ENCODE results near the gene BOLA2B. TPM values are rescaled to one million over a fixed set of nuclear protein-coding genes. Genes with fewer than 3 reads are reported as not detected.
"Not testable (repeated sequence)": the region's sequence is repeated elsewhere in the genome, so short reads cannot be mapped to it uniquely, and the experiment has no call there.

Gene BOLA2B
- 161 TPM for total RNA-seq
- 131 TPM for polyA plus RNA-seq
- long read RNA-seq, donor 1, partial matches to known transcripts = 0 of 4 reads
- long read RNA-seq, donor 1, other reads (novel, unspliced or antisense) = 0 of 4 reads
- long read RNA-seq, donor 2 = 0 reads
- long read RNA-seq, donor 3, transcript BOLA2B-202 (2 exons, 307 nt) = minor isoform, 8 of 66 reads
- long read RNA-seq, donor 3, transcript BOLA2B-201 (3 exons, 1,012 nt) = major isoform, 54 of 66 reads
- long read RNA-seq, donor 3, partial matches to known transcripts = 0 of 66 reads
- long read RNA-seq, donor 3, other reads (novel, unspliced or antisense) = 0 of 66 reads
- long read RNA-seq, donor 4, transcript BOLA2B-201 (3 exons, 1,012 nt) = major isoform, 11 of 15 reads
- long read RNA-seq, donor 4, partial matches to known transcripts = 0 of 15 reads
- long read RNA-seq, donor 4, other reads (novel, unspliced or antisense) = 0 of 15 reads
- long read RNA-seq, donor 5, transcript BOLA2B-201 (3 exons, 1,012 nt) = major isoform, 58 of 71 reads
- long read RNA-seq, donor 5, transcript BOLA2B-202 (2 exons, 307 nt) = minor isoform, 6 of 71 reads
- long read RNA-seq, donor 5, partial matches to known transcripts = 0 of 71 reads
- long read RNA-seq, donor 5, other reads (novel, unspliced or antisense) = 0 of 71 reads
- long read RNA-seq, donor 6, transcript BOLA2B-201 (3 exons, 1,012 nt) = major isoform, 16 of 18 reads
- long read RNA-seq, donor 6, partial matches to known transcripts = 0 of 18 reads
- long read RNA-seq, donor 6, other reads (novel, unspliced or antisense) = 0 of 18 reads
- long read RNA-seq, donor 7, transcript BOLA2B-201 (3 exons, 1,012 nt) = major isoform, 28 of 34 reads
- long read RNA-seq, donor 7, partial matches to known transcripts = 0 of 34 reads
- long read RNA-seq, donor 7, other reads (novel, unspliced or antisense) = 0 of 34 reads
- long read RNA-seq, donor 8, transcript BOLA2B-201 (3 exons, 1,012 nt) = major isoform, 13 of 24 reads
- long read RNA-seq, donor 8, partial matches to known transcripts = 6 of 24 reads
- long read RNA-seq, donor 8, other reads (novel, unspliced or antisense) = 5 of 24 reads
- long read RNA-seq, donor 9, transcript BOLA2B-201 (3 exons, 1,012 nt) = major isoform, 16 of 20 reads
- long read RNA-seq, donor 9, partial matches to known transcripts = 0 of 20 reads
- long read RNA-seq, donor 9, other reads (novel, unspliced or antisense) = 0 of 20 reads
- long read RNA-seq, donor 10, transcript BOLA2B-201 (3 exons, 1,012 nt) = major isoform, 10 of 14 reads
- long read RNA-seq, donor 10, partial matches to known transcripts = 0 of 14 reads
- long read RNA-seq, donor 10, other reads (novel, unspliced or antisense) = 0 of 14 reads

DNA sequence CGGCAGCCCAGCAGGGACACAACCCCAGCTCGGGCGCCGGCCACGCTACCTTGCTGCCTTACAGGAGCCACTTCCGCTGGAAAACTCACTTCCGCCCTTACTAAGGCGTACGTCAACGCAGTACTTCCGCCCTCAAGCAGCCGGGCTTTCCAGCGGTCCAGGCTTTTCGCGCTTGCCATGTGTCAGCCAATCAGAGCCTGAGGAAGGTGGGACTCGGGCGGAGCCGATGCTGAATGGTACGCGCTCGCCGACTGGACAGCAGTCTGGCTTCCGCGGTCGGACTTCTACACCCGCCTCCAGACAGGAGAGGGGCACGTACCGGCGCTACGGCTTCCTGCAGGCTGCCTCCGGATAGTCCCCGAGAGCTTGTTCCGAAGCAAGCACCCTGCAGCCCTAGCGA lies at the start of gene BOLA2B, which contains the start of gene SLX1A:
BOLA2B (minus strand) TSS at position 52 of the 400 bp plus-strand sequence. CDS start 71 bp downstream, outside the sequence.
SLX1A (plus strand) TSS at position 261 of the 400 bp plus-strand sequence. CDS start 210 bp downstream, outside the sequence.
- H3K4me1 ChIP-seq (ENCODE audit: control insufficient read depth in 2 of 2, insufficient read depth in 2 of 2, low read length in 2 of 2); H3K27me3 ChIP-seq (ENCODE audit: control insufficient read depth in 2 of 2, insufficient read depth in 1 of 2, low read length in 1 of 2); H3K36me3 ChIP-seq (ENCODE audit: control insufficient read depth in 2 of 2, insufficient read depth in 2 of 2, low read length in 1 of 2); DNase-seq (ENCODE audit: low read depth in 6 of 9, low spot score in 9 of 9); H3K27ac ChIP-seq (ENCODE audit: low read depth in 1 of 2, low read length in 1 of 2); H3K9me3 ChIP-seq (ENCODE audit: control insufficient read depth in 2 of 2, insufficient read depth in 1 of 2, low read length in 1 of 2); H3K4me3 ChIP-seq (ENCODE audit: low read length in 2 of 2): not testable (repeated sequence)
- WGBS = no CpG with 5 or more reads among the region's 34 CpGs

- H3K9me3 ChIP-seq (ENCODE audit: control insufficient read depth in 2 of 2, insufficient read depth in 1 of 2, low read length in 1 of 2); H3K4me1 ChIP-seq (ENCODE audit: control insufficient read depth in 2 of 2, insufficient read depth in 2 of 2, low read length in 2 of 2); H3K36me3 ChIP-seq (ENCODE audit: control insufficient read depth in 2 of 2, insufficient read depth in 2 of 2, low read length in 1 of 2); H3K27ac ChIP-seq (ENCODE audit: low read depth in 1 of 2, low read length in 1 of 2); H3K4me3 ChIP-seq (ENCODE audit: low read length in 2 of 2); H3K27me3 ChIP-seq (ENCODE audit: control insufficient read depth in 2 of 2, insufficient read depth in 1 of 2, low read length in 1 of 2); DNase-seq (ENCODE audit: low read depth in 6 of 9, low spot score in 9 of 9): not testable (repeated sequence)
- WGBS = 90% methylated on average over 4 of the region's 5 CpGs
These were observed 23.6 kb upstream of the BOLA2B start for GRCh38 chr16:30217082-30217481.

- not testable (repeated sequence) for H3K27ac ChIP-seq (ENCODE audit: low read depth in 1 of 2, low read length in 1 of 2); DNase-seq (ENCODE audit: low read depth in 6 of 9, low spot score in 9 of 9); H3K4me1 ChIP-seq (ENCODE audit: control insufficient read depth in 2 of 2, insufficient read depth in 2 of 2, low read length in 2 of 2); H3K36me3 ChIP-seq (ENCODE audit: control insufficient read depth in 2 of 2, insufficient read depth in 2 of 2, low read length in 1 of 2); H3K4me3 ChIP-seq (ENCODE audit: low read length in 2 of 2); H3K9me3 ChIP-seq (ENCODE audit: control insufficient read depth in 2 of 2, insufficient read depth in 1 of 2, low read length in 1 of 2); H3K27me3 ChIP-seq (ENCODE audit: control insufficient read depth in 2 of 2, insufficient read depth in 1 of 2, low read length in 1 of 2)
- WGBS = no CpG with 5 or more reads among the region's 4 CpGs
These were observed 17.9 kb upstream of the BOLA2B start for GRCh38 chr16:30211414-30211813.

GRCh38 chr16:30209032-30209431 lies 15.6 kb upstream of the BOLA2B start:
- H3K9me3 ChIP-seq (ENCODE audit: control insufficient read depth in 2 of 2, insufficient read depth in 1 of 2, low read length in 1 of 2); H3K4me1 ChIP-seq (ENCODE audit: control insufficient read depth in 2 of 2, insufficient read depth in 2 of 2, low read length in 2 of 2); H3K27ac ChIP-seq (ENCODE audit: low read depth in 1 of 2, low read length in 1 of 2); H3K4me3 ChIP-seq (ENCODE audit: low read length in 2 of 2); H3K27me3 ChIP-seq (ENCODE audit: control insufficient read depth in 2 of 2, insufficient read depth in 1 of 2, low read length in 1 of 2); H3K36me3 ChIP-seq (ENCODE audit: control insufficient read depth in 2 of 2, insufficient read depth in 2 of 2, low read length in 1 of 2); DNase-seq (ENCODE audit: low read depth in 6 of 9, low spot score in 9 of 9): not testable (repeated sequence)
- 32% methylated on average over 4 of the region's 6 CpGs for WGBS

GRCh38 chr16:30207063-30207704 lies 13.7 kb upstream of the BOLA2B start:
- DNase-seq (ENCODE audit: low read depth in 6 of 9, low spot score in 9 of 9); H3K4me1 ChIP-seq (ENCODE audit: control insufficient read depth in 2 of 2, insufficient read depth in 2 of 2, low read length in 2 of 2); H3K36me3 ChIP-seq (ENCODE audit: control insufficient read depth in 2 of 2, insufficient read depth in 2 of 2, low read length in 1 of 2); H3K27me3 ChIP-seq (ENCODE audit: control insufficient read depth in 2 of 2, insufficient read depth in 1 of 2, low read length in 1 of 2); H3K9me3 ChIP-seq (ENCODE audit: control insufficient read depth in 2 of 2, insufficient read depth in 1 of 2, low read length in 1 of 2); H3K4me3 ChIP-seq (ENCODE audit: low read length in 2 of 2); H3K27ac ChIP-seq (ENCODE audit: low read depth in 1 of 2, low read length in 1 of 2): not testable (repeated sequence)
- 25% methylated on average over 2 of the region's 9 CpGs for WGBS

- not testable (repeated sequence) for H3K4me1 ChIP-seq (ENCODE audit: control insufficient read depth in 2 of 2, insufficient read depth in 2 of 2, low read length in 2 of 2); H3K27me3 ChIP-seq (ENCODE audit: control insufficient read depth in 2 of 2, insufficient read depth in 1 of 2, low read length in 1 of 2); DNase-seq (ENCODE audit: low read depth in 6 of 9, low spot score in 9 of 9); H3K4me3 ChIP-seq (ENCODE audit: low read length in 2 of 2); H3K27ac ChIP-seq (ENCODE audit: low read depth in 1 of 2, low read length in 1 of 2); H3K36me3 ChIP-seq (ENCODE audit: control insufficient read depth in 2 of 2, insufficient read depth in 2 of 2, low read length in 1 of 2); H3K9me3 ChIP-seq (ENCODE audit: control insufficient read depth in 2 of 2, insufficient read depth in 1 of 2, low read length in 1 of 2)
- WGBS = no CpG with 5 or more reads among the region's 33 CpGs
These were observed 12.8 kb upstream of the BOLA2B start for GRCh38 chr16:30206252-30206651.

DNA sequence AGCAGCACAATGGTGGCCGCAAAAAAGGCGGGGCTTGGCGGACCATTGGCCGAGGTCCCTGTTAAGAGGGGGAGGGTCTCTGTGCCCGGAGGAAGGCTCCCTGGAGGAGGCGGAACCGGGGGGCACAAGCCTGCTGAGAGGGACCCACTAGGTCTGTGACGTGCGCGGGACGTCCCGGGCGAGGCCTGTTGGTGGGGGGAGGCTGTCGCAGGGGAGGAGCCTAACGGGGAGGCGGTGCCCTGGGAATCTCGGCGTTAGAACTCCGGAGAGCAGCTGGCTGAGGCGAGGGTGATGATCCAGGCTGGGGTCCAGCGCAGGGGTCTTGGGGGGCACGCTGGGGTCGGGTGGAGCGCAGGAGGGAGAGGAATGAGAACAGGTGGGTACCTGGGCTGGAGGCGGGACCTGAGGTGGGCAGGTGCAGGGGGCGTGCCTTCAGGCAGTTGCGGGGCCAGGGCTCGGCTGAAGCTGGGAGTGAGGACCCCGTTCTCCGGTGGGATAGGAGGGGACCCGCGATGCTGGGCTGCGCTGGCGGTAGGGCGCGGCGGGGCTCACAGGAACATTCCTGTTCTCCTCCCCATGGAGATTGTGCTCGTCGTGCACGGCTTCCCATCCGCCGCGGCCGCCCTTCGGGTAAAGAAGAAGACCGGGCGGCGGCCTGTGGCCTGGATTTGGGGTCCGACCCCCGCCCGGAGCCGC lies 12.2 kb upstream of the BOLA2B start:
- under 1% methylated on average over 20 of the region's 52 CpGs for WGBS
- H3K36me3 ChIP-seq (ENCODE audit: control insufficient read depth in 2 of 2, insufficient read depth in 2 of 2, low read length in 1 of 2); H3K4me1 ChIP-seq (ENCODE audit: control insufficient read depth in 2 of 2, insufficient read depth in 2 of 2, low read length in 2 of 2); H3K9me3 ChIP-seq (ENCODE audit: control insufficient read depth in 2 of 2, insufficient read depth in 1 of 2, low read length in 1 of 2); DNase-seq (ENCODE audit: low read depth in 6 of 9, low spot score in 9 of 9); H3K27ac ChIP-seq (ENCODE audit: low read depth in 1 of 2, low read length in 1 of 2); H3K27me3 ChIP-seq (ENCODE audit: control insufficient read depth in 2 of 2, insufficient read depth in 1 of 2, low read length in 1 of 2); H3K4me3 ChIP-seq (ENCODE audit: low read length in 2 of 2): not testable (repeated sequence)
